Stimulated activated CD8-positive, alpha-beta memory T cell treated with anti-CD3 and anti-CD28 coated beads, Interleukin-7, amount 100 ng/mL, for 1 hour (primary cell): ENCODE results near the gene CACNA1H.
"Not testable (repeated sequence)": the region's sequence is repeated elsewhere in the genome, so short reads cannot be mapped to it uniquely, and the experiment has no call there.

ENCODE experiments used
- DNase-seq, 2 donors: peaks; one replicate each; pipeline ENCODE4 v3.0.0-alpha.2; 2020; ENCODE audit warnings: low read depth in 2 of 2

The CACNA1H gene

GRCh38 chr16:1174477-1175357 lies 21.8 kb downstream of the CACNA1H start:
- DNase-seq, result no peak

GRCh38 chr16:1175566-1176279 lies 22.8 kb downstream of the CACNA1H start:
- DNase-seq, result no peak

GRCh38 chr16:1176280-1176897 lies 23.5 kb downstream of the CACNA1H start:
- no peak for DNase-seq

DNA sequence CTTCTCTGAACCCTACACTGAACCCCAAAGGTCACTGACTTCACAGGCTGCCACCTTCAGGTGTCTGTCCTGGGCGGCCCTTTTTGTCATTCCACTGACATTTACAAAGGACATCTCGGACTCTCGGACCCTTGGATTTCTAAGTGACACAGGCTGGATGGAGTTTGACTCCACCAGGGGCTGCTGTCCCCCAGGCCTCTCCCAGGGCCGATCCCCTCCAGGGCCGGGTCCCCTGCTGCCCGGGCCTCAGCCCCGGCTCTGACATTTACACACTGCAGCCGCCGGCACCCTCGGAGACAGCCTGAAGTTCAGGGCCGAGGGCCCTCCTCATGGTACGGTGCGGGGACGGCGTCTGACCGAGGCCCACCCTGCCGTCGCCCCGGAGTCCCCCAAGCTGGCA lies 24.1 kb downstream of the CACNA1H start:
- no peak for DNase-seq

- no peak for DNase-seq
Observed at GRCh38 chr16:1177750-1178149, 24.8 kb downstream of the CACNA1H start.

- DNase-seq, result no peak
Observed at GRCh38 chr16:1178295-1178910, 25.5 kb downstream of the CACNA1H start.

DNA sequence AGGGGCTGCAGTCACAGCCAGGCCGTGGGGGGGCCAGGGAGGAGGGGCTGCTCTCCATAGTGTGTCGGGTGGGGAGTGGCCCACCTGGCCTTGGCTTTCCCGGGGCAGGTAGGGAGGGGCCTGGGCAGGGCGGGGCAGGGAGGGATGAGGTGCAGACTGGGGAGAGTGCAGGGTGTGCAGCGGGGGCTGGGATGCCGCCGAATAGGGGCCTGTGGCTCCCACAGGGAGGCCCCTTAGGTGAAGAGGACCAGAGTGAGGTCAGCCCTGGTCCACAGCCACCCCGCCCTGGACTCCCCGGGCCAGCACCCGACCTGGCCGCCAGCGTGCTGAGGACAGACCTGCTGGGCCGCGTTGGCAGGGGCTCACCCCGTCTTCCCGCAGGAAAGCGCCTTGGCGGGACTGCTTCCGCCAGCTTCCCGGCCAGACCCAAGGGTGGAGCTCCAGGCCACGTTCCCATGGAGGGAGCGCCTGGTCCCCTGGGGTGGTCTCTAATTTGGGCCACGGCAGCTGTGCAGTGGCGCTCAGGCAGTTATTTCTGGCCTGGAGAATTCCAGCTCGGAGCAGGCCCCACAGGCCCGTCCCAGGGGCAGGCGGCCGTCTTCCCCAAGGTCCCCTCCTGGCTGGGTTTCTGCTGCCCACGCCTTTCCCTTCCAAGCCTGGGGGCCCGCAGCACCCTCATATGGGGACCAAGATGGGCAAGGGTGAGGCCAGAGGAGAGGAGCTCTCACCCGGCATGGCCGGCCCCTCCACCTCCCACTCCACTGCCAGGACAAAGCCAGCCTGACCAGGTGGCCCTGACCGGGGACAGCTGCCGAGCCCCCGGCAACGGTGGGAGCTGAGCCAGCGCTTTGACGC lies 27.9 kb downstream of the CACNA1H start:
- DNase-seq, result no peak

GRCh38 chr16:1181404-1182315 lies 28.8 kb downstream of the CACNA1H start:
- no peak for DNase-seq

DNA sequence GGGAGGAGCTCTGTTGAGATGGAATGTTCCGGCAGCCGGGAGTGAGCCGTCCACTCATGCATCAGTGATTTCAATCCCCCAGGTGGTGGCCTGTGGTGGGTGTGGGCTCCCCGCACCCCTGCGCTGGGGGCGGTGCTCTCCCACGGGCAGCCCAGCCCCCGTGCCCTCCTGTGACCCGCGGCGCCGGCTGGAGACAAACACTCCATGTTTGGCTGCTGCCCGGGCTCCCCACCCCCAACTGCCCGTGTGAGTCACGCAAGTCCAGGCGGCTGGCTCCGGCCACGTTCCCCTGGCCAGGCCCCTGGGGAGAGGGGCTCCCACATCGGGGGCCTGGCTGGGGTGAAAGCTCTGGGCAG lies 29.4 kb downstream of the CACNA1H start:
- DNase-seq, result no peak

DNA sequence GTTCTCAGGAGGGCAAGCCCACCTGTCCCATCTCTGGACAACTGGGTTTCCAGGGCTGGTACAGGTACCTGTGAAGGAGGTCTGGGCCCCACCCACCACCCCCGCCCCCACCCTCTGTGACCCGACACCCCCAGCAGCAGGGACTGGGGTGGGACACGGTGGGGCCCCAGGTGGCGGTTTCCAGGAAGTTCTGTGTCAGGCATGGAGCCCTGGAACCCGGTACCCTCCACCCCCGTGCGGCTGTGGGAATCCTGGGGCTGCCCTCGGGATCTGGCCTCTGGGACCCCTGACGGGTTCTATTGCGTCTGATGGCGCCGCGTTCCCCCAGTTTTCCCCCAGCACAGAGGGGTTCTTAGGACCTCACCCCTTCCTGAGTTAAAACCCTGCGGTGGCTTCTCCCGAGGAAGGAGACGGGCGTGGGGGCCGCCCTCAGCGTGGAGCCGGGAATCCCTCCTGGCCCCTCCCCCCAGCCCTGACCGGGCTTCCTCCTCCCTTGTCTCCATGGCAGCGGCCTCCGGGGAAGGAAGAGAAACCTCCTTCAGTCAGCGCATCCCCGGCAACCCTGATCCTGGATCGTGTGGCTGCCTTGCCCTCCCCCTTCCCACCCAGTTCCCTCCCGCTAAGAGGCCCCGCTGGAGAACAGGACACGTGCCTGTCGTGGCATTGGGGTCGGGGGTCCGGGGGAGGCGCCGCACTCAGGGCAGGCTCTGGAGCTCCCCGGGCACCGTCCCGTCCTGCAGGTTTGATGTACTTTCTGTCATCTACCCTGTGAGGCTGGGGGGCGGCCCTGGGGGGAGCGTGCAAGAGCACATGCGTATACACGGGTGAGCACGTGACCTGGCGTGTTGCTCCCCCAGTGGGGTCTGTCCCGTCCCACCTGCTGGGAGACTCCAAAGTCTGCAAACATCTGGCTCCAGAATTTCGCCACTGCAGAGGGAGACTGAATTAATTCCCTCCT lies 30.3 kb downstream of the CACNA1H start:
- DNase-seq, result no peak

DNA sequence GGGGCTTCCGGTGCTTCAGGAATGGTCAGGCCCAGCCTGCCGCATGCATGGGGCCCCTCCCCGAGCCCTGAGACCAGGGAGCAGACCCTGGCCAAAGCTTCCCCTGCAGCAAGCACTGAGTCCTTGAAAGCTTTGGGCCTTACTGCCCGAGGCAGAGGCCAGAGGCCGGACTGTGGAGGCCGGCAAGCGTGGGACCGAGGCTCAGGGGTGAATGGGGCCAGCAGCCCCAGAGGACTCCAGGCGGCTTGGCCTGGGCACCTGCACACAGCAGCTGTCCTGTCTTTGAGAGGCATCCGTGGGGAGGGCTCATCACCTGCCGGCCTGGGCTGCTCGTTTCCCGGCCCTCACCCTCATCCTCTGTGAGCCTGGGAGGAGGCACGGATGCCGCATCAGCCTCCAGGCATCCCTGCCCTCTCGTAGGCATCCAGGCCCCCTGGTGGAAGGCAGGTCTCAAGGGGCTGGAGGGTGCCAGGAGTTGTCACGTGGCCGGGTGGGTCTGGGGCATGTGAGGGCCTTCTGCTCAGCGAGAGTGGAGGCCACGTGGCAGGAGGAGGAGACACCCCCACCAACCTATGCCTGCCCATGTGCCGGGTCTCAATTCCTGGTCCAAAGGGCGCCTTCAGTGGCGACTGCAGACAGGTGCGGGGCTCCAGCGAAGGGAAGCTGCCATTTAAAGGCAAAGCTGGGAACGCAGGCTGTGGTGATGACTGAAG lies 31.4 kb downstream of the CACNA1H start:
- DNase-seq, result no peak

GRCh38 chr16:1184980-1185379 lies 32.1 kb downstream of the CACNA1H start:
- no peak for DNase-seq

GRCh38 chr16:1185460-1186207 lies 32.7 kb downstream of the CACNA1H start:
- not testable (repeated sequence) for DNase-seq

DNA sequence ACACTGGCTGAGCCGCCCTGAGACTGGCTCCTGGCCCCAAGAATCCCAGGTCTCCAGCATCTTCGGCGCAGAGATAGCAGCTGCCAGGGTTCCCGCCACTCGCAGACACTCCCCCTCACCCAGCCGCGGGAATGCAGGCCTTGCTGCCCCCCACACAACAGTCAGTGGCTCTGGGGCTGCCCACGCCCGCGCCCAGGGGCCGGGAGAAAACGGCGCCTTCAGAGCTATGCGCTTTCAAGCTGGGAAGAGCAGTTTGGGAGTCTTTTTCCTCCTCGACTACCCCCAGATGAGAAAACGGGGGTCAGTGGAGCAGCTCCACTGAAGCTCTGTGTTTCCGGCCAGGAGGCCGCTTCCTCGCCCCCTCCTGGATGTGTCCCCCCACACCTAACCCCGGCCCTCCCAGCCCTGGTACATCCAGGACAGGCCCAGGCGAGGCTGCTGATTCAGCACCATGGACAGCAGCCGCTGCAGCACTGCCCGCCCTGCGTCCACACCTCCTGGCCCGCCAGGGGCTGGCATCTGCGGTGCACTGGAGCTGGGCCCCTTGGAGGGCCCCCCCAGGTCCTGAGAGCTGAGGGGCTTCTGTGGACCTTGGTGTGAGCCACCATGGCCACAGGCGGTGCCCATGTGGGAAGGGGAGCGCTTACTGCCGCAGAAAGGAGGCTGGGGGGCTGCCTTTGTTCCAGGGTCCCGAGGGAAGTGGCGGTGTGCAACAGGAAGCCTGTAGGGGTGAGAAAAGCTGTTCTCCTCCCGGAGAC lies 35.7 kb downstream of the CACNA1H start:
- DNase-seq, result peak in 1 of 2 donors; percentile 14

- no peak for DNase-seq
Observed at GRCh38 chr16:1189455-1189854, 36.5 kb downstream of the CACNA1H start.

- DNase-seq, result not testable (repeated sequence)
Observed at GRCh38 chr16:1190789-1191188, 37.9 kb downstream of the CACNA1H start.
